GM12892 (cell line): ENCODE measurements around the gene LMAN2.

Source experiments
- DNase-seq: peaks from one replicate; pipeline ENCODE4 v3.0.0; 2011; ENCODE audit not compliant: insufficient read length
- FAIRE-seq: peaks from 2 replicates; lab custom pipeline; 2011; peaks lifted over from hg19 to GRCh38; lab: Jason Lieb, UNC
- POLR2A ChIP-seq: IDR thresholded peaks from 2 replicates; pipeline ENCODE4 v1.6.1; 2011; ENCODE audit warnings: low read depth, low read length, control low read depth
- POLR2AphosphoS5 ChIP-seq: IDR thresholded peaks from 2 replicates; pipeline ENCODE4 v1.6.1; 2011; ENCODE audit warnings: low read depth, low read length, control low read depth
- TAF1 ChIP-seq: IDR thresholded peaks from 2 replicates; pipeline ENCODE4 v1.6.1; 2011; ENCODE audit warnings: low read depth, mild to moderate bottlenecking, control low read depth, low read length, borderline replicate concordance

Gene LMAN2

DNA sequence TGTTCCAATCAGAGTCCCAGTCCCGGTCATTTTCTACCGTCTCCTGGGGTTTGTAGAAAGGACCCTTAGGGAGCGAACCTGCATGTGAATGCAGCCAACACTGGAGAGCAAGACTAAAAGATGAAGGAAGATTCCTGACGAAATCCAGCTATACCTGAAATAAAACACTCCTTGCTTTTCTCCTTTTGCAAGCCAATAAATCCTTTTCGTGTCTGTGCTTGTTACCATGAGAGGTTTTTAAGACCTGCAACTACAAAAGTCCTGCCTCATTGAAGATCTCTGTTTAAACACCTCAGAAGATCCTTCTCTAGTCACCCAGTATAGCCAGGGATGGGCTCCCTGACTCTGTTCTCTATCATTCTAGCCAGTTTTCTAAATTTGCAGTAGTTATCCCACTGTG, 22.7 kb upstream of the LMAN2 start:
- no peak for DNase-seq
- no peak for FAIRE-seq
- TF ChIP-seq POLR2A (no peak), POLR2AphosphoS5 (no peak), TAF1 (no peak)

DNA sequence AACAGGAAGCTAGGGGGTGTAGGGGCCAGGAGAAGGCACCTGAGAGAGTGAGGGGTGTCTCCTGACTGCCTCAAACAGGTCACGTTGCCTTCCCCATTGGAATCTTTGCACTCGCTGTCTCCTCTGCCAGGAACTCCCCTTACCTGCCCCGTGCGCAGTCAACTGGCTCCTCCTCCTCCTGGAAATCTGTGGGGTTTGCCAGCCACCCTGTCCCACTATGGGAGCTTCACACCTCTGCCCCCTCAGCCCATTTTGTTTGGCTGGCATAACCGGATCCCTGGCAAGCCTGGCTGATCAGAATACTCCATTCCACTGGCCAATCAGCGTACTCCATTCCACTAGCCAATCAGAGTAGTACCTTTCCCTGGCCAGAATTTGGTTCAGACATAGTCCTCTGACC, 22.3 kb upstream of the LMAN2 start:
- no peak for FAIRE-seq
- no peak for TF ChIP-seq TAF1
- TF ChIP-seq POLR2AphosphoS5, result no peak
- no peak for TF ChIP-seq POLR2A
- DNase-seq, result no peak

DNA sequence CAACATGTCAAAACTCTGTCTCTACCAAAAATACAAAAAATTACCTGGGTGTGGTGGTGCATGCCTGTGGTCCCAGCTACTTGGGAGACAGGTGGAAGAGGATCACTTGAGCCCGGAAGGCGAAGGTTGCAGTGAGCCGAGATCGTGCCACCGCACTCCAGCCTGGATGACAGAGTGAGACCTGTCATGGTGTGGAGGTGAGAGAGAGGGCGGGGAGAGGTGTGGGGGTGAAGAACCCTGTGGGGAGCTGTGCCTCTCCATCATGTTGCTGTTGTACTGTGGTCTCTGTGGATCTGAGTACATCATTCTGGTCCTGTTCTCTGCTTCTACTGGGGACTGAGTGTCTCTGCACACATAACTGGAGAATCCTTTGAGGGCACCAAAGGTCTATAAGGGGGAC, 21.4 kb upstream of the LMAN2 start:
- no peak for FAIRE-seq
- TF ChIP-seq POLR2A (no peak), POLR2AphosphoS5 (no peak), TAF1 (no peak)
- no peak for DNase-seq

DNA sequence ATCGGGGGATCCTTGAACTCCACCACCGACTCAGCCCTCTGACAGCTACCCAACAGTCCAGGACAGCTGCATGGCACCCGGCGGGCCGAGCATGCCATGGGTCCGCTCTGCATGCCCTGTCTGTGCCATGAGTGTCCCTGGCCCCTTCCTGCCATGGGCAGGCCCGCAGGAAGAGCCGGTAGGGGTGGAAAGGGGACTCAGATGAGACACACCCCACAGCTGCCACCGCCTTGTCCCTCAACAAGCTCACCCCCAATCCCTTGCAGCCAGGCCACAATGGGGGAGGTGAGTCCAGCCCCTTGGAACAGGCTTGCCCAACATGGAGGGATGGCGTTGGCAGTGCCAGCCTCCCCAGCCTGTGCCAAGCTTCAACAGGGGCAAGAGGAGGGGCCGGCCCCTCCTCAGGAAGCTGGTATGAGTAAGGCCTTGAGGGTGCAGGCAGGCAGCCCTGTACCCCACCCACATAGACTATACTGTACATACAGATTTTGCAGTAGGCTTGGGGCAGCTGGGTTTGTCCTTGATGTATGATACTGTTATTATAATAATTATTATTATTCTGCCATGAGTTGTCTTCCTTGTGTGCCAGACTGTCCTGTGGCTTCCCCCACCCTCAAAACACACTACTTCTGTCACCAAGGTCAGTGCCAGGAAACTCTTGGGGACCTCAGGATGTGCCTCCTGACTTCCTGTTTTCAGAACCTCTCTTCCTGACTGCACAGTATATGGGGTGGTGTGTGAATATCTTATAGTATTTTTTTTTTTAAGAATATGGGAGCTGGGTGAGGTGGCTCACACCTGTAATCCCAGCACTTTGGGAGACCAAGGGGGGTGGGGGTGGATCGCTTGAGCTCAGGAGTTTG, 20.8 kb upstream of the LMAN2 start:
- FAIRE-seq, result no peak
- TF ChIP-seq POLR2AphosphoS5 (no peak), TAF1 (no peak), POLR2A (no peak)
- no peak for DNase-seq

DNA sequence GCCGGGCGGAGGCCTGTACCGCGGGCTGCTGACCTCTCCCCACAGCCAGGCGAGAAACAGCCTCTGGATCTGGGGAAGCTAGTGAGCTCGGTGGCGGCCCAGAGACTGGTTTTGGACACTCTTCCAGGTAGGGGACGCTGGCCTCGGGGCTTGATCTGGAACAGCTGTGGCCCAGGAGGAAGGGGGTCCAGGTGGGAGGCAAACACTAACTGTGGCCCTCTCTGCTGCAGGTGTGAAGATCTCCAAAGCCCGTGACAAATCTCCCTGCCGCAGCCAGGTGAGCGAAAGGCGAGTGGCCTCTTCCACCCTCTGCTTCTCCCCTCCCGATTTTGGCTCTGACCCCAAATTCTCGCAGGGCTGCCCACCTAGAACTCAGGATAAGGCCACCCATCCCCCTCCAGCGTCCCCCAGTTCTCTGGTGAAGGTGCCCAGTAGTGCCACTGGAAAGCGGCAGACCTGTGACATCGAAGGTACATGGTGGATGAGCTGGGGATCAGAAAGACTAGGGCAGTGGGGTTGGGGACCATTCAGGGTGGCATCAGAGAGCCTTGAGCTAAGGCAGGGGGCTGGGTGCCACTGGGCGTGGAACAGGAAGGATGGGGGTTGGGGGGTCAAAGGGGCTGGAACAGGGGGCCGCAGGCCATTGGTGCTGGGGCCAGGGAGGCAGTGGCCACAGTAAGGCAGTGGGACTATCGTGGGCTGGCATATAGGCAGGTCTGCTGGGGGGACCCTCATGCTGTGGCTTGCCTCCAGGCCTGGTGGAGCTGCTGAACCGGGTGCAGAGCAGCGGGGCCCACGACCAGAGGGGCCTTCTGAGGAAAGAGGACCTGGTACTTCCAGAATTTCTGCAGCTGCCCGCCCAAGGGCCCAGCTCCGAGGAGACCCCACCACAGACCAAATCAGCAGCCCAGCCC, 19.9 kb upstream of the LMAN2 start:
- DNase-seq, result no peak
- TF ChIP-seq TAF1 (no peak), POLR2AphosphoS5 (no peak), POLR2A (no peak)
- no peak for FAIRE-seq

DNA sequence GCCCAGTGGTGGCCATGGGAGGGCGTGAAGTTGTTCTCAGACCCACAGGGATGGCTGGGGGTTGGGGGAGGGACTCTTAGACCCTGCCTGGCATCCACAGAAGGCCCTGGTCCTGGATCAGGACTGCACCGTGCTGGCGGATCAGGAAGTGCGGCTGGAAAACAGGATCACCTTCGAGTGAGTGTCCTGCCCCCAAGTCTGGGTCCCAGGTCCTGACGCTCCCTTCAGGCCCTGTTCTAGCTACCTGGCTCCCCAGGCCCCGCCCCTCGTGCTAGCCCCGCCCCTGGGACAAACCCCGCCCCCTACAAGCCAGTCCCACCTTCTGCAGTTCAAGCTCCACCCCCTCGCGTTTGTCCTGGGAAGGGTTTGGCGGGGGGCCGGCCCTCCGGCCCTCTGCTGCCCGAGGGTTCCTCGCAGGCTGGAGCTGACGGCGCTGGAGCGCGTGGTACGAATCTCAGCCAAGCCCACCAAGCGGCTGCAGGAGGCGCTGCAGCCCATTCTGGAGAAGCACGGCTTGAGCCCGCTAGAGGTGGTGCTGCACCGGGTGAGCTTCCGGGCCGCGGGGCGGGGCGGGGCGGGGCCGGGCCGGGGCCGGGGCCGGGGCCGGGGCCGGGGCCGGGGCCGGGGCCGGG, 19.1 kb upstream of the LMAN2 start:
- no peak for FAIRE-seq
- TF ChIP-seq TAF1 (no peak), POLR2AphosphoS5 (no peak), POLR2A (no peak)
- no peak for DNase-seq

DNA sequence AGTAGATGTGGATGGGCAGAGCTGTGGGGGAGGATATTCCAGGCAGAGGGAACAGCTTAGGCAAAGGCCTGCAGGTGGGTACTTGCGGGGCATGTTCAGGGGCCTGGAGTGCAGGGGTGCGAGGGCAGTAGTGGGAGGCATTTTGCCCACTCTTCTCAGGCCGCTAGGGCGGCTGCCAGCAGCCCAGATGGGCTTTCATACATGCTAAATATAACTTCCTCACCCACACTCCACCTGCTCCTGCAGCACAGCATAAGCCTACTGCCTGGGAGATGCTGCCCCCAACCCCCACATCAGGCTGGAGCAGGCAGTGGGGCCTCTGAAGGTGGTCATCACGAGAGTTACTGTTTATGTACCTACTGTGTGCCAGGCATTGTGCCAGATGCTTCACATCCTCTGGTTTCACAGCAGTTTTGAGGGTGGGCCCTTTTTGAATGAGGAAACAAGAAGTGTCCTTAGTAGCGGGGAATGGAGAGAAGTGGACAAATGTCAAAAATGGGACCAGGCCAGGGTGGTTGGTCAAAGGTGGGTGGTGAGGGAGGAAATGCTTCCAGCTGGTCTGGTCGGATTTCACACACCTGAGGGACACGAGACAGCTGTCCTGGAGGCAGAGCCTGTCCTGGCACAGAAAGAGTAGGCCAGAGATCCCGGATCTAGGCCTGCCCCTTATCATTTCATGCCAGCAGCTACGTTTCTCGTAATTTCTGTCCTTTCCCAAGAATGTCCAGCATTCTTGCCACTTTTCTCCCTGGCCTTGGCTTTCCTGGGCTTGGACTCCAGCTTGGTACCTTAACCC, 18.4 kb upstream of the LMAN2 start:
- FAIRE-seq (peak; percentile 33), DNase-seq (no peak)
- TF ChIP-seq POLR2AphosphoS5 (no peak), POLR2A (no peak), TAF1 (no peak)

DNA sequence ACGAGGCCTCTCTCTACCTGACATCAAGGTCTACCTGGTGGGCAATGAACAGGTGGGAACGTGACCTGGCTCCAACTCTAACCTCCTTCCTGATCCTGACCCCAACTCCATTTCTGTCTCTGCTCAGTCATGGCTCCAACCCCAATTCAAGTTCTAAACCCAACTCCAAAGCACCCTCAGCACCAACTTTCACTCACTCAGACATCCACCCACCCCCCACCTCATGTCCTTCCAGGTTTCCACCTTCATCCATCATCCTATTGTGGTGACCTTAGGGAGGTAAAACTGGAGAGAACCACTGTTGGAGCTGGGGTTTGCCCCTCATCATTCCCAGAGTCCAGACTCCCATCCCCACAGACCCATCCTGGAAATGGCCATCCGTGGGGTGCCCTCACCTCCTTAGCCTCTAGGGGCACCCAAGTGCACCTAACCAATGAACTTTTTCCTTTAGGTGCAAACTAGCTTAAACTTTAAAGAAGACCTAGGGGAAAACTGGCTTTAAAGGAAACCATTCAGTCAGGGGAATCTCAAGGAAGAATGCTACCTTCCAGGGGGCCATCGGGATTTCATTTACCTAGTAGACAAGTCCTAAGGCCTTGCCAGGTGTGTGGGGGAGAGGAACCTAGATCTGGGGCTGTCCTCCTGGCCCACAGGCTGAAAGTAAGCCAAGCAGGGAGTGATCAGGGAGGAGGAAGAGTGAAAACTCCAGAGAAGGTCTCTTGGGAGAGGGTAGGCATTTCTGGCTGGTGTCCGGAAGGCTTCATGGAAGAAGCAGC, 17.6 kb upstream of the LMAN2 start:
- DNase-seq, result no peak
- TF ChIP-seq POLR2AphosphoS5, result no peak
- TF ChIP-seq TAF1, result no peak
- TF ChIP-seq POLR2A, result no peak
- FAIRE-seq, result peak; percentile 75

DNA sequence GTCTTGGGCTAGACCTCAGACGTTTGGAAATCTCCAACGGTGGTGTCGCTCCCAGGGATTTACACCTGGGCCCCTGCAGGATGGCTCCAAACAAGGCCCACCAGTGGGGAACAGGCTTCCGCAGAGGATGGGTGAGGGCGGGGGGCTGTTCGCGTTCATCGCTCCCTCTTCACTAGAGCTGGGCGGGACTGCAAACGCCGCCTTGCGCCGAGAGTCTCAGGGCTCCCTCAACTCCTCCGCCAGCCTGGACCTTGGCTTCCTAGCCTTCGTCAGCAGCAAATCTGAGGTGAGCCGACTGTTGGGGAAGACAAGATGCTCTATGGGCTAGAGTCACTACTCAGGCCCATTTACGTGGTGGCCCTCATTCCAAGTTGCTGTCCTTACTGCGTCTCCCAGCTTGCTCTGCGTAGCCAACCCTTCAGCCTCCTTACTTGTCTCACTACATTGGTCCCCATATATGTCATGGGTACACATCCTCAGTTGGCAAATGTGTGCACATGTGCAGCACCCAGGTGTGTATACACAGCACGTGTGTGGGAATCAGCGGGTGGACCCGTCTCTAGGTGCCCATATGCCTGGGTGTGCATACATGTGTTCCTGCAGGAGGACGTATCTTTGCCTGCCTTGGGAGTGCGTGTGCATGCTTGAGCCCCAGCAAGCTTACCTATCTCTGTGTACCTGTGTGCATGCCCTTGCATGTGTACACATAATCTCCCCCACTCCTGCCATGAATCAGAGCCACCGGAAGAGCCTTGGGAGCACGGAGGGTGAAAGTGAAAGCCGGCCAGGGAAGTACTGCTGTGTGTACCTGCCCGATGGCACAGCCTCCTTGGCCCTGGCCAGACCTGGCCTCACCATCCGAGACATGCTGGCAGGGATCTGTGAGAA, 16.8 kb upstream of the LMAN2 start:
- TF ChIP-seq TAF1 (no peak), POLR2A (no peak), POLR2AphosphoS5 (no peak)
- FAIRE-seq (no peak), DNase-seq (no peak)

DNA sequence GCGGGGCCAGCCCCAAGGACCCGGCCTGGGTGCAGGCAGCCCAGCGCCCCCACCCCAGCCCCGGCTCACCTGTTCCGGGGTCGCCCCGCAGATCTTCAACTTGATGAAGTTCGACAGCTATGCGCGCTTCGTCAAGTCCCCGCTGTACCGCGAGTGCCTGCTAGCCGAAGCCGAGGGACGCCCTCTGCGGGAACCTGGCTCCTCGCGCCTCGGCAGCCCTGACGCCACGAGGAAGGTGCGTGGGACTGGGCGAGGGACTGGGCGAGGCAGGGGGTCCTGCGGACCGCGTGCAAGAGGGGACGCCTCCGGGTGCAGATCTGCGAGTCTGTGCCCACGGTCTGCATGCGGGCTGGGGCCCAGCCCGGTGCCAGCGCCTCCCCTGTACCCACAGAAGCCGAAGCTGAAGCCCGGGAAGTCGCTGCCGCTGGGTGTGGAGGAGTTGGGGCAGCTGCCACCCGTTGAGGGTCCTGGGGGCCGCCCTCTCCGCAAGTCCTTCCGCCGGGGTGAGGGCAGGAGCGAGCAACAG, 15.9 kb upstream of the LMAN2 start:
- DNase-seq (no peak), FAIRE-seq (no peak)
- TF ChIP-seq TAF1, result no peak
- TF ChIP-seq POLR2A, result no peak
- no peak for TF ChIP-seq POLR2AphosphoS5
